ENCODE results near the gene SYMPK. TPM values are rescaled to one million over a fixed set of nuclear protein-coding genes. Genes with fewer than 3 reads are reported as not detected.

The SYMPK gene
- total RNA-seq, 2 experiments from 2014 or later: 63.3 to 65.0 TPM

DNA sequence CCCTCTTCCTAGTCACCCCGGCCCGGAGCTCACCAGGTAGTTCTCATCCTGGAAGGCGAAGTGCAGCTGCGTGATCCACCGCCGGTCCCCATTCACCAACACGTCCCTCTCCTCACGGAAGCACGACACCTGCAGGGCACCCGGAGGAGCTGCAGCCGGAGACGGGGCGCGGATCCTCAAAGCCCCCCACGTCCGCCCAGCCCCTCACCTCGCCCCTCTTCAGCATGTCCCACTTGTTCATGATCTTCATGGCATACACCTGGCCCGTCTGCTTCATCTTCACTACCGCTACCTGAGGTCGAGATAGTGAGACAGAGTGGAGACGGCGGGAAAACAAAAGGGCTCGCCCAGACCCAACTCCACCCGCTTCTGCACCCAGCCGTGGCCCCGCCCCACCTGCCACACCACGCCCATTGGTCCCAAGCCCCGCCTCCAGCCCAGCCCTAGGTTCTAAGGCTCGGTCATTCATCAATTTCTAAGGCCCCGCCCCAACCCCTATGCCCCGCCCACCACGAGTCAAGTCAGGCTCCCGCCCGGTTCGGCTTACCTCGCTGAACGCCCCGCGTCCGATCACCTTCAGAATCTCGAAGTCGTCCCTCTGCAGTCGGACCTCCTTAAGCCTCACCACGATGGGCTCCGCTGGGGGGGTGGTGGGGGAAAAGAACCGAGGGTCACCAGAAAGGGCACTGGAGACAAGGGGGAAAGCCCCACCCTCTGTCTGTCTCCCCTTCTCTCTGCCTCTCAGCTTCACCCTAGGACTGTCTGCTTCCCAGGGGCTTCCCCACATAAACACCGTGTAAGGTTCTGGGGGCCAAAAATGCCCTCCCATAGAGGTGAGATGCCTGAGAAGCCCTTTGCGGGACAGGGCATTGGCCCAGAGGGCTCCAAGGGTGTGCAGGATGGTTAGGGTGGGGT lies 83.5 kb downstream of the SYMPK start:
- TF ChIP-seq, protein P1, sequence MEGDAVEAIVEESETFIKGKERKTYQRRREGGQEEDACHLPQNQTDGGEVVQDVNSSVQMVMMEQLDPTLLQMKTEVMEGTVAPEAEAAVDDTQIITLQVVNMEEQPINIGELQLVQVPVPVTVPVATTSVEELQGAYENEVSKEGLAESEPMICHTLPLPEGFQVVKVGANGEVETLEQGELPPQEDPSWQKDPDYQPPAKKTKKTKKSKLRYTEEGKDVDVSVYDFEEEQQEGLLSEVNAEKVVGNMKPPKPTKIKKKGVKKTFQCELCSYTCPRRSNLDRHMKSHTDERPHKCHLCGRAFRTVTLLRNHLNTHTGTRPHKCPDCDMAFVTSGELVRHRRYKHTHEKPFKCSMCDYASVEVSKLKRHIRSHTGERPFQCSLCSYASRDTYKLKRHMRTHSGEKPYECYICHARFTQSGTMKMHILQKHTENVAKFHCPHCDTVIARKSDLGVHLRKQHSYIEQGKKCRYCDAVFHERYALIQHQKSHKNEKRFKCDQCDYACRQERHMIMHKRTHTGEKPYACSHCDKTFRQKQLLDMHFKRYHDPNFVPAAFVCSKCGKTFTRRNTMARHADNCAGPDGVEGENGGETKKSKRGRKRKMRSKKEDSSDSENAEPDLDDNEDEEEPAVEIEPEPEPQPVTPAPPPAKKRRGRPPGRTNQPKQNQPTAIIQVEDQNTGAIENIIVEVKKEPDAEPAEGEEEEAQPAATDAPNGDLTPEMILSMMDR (IDR thresholded peaks at IDR 0.05): peak; percentile 78
- intact Hi-C loops (cut with DNase I, micrococcal nuclease): loop anchor here in 1 of 2 experiments (1.0 to 10.0 kb wide), 2 partner anchors 9 to 235 kb away; no protein-coding TSS in a partner anchor
- no peak overlapping the region for H3K27ac Mint-ChIP-seq
- Histone ChIP-seq H3K4me3 (ENCODE audit: low read length) (peak overlapping the region; percentile 38), H3K36me3 (ENCODE audit: insufficient read depth, low read length) (peaks cover 13% of the 10 kb centered on the region), H3K4me1 (ENCODE audit: insufficient read depth, low read length) (peaks cover 24% of the 10 kb centered on the region), H3K27me3 (ENCODE audit: control insufficient read depth in 1 of 2, insufficient read depth in 2 of 2, low read length in 2 of 2) (peaks cover 22 to 39% of the 10 kb centered on the region in 2 experiments), H3K9me3 (ENCODE audit: control insufficient read depth in 1 of 2, insufficient read depth in 1 of 2, low read length in 2 of 2) (peaks cover 0 to 14% of the 10 kb centered on the region in 2 experiments), H3K27ac (ENCODE audit: low read depth in 1 of 2, low read length in 2 of 2) (no peak overlapping the region)
- peak; percentile 61 to 88 (median 76) for DNase-seq
- H3K4me3 Mint-ChIP-seq: peak overlapping the region; percentile 77
- H3K9me3 Mint-ChIP-seq: no peaks in the 10 kb centered on the region
- H3K27me3 Mint-ChIP-seq: peaks cover 34% of the 10 kb centered on the region
- ChIA-PET POLR2A (interaction anchor here (0.6 to 1.2 kb wide), 6 partner anchors 10 to 123 kb away, joined by 3 to 15 read pairs (median 3); partner anchors contain the start of genes MYPOP and SIX5), CTCF (interaction anchor here (0.8 to 2.9 kb wide), 9 partner anchors 10 to 137 kb away, joined by 3 to 59 read pairs (median 7); partner anchors contain the start of genes DMWD, FBXO46, QPCTL and SIX5)
- peaks cover 24% of the 10 kb centered on the region for H3K36me3 Mint-ChIP-seq (ENCODE audit: low read depth)
- H3K4me1 Mint-ChIP-seq (ENCODE audit: low read depth): peaks cover 23% of the 10 kb centered on the region
- ATAC-seq (ENCODE audit: poor library complexity): peak; percentile 89

DNA sequence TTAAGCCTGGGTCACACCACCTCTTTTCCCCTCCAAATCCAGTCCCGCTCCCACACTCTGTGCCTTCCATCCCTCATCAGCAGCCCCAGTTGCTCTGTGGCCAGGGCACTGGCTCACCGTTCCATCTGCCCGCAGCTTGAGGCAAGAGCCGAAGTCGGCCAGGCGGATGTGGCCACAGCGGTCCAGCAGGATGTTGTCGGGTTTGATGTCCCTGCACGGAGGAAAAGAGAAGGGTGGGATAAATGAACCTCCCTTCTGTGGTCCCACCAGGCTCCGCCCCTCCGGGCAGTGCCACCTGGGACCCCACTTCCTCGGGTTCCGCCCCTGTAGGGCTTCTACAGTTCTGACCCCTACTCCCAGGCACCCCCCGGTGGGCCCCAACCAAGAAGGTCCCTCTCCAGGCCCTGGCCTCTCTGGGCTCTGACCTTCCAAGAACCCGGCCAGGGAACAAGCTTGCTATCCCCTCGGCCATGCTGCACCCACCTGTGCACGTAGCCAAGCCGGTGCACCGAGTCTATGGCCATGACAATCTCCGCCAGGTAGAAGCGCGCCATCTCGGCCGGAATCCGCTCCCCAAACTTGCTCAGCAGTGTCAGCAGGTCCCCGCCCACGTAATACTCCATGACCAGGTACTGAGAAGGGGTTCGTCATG lies 84.8 kb downstream of the SYMPK start:
- TF ChIP-seq, protein P1 (IDR thresholded peaks at IDR 0.05): no peak
- DNase-seq: no peak
- Mint-ChIP-seq H3K27ac (no peak overlapping the region), H3K36me3 (ENCODE audit: low read depth) (peaks cover 16% of the 10 kb centered on the region), H3K27me3 (peaks cover 23% of the 10 kb centered on the region), H3K9me3 (no peaks in the 10 kb centered on the region), H3K4me3 (no peak overlapping the region), H3K4me1 (ENCODE audit: low read depth) (peaks cover 23% of the 10 kb centered on the region)
- Histone ChIP-seq H3K36me3 (ENCODE audit: insufficient read depth, low read length) (peaks cover 13% of the 10 kb centered on the region), H3K4me3 (ENCODE audit: low read length) (no peak overlapping the region), H3K4me1 (ENCODE audit: insufficient read depth, low read length) (peaks cover 24% of the 10 kb centered on the region), H3K27me3 (ENCODE audit: control insufficient read depth in 1 of 2, insufficient read depth in 2 of 2, low read length in 2 of 2) (peaks cover 22 to 34% of the 10 kb centered on the region in 2 experiments), H3K9me3 (ENCODE audit: control insufficient read depth in 1 of 2, insufficient read depth in 1 of 2, low read length in 2 of 2) (peaks cover 0 to 14% of the 10 kb centered on the region in 2 experiments), H3K27ac (ENCODE audit: low read depth in 1 of 2, low read length in 2 of 2) (no peak overlapping the region)
- intact Hi-C loops (cut with DNase I, micrococcal nuclease): loop anchor here in 1 of 2 experiments (10.0 kb wide), 1 partner anchor 237 kb away; no protein-coding TSS in a partner anchor
- ATAC-seq (ENCODE audit: poor library complexity): no peak
- ChIA-PET CTCF (no interaction called here), POLR2A (no interaction called here)

DNA sequence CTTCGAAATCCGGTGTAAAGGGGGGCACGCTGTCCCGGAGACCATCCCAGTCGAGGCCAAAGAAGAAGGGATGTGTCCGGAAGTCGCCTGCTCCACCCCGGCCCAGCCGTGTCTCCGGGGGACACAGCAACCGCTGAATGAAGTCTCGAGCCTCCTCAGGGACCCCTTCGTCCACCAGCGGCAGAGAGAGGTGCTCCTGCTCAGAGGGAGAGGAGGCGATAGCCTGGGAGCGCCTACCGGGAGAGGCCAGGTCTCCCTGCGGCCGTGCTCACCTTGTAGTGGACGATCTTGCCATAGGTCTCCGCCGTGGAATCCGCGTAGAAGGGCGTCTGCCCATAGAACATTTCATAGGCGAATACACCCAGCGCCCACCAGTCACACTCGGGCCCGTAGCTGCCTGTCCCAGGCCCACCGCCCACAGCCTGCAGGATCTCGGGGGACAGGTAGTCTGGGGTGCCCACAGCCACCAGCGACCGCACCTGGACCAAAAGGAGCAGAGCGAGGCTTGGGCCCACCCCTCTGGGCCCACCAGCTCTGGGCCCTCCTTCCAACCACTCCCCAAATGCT lies 85.5 kb downstream of the SYMPK start:
- peaks cover 16% of the 10 kb centered on the region for H3K36me3 Mint-ChIP-seq (ENCODE audit: low read depth)
- Histone ChIP-seq H3K27me3 (ENCODE audit: control insufficient read depth in 1 of 2, insufficient read depth in 2 of 2, low read length in 2 of 2) (peaks cover 22 to 32% of the 10 kb centered on the region in 2 experiments), H3K27ac (ENCODE audit: low read depth in 1 of 2, low read length in 2 of 2) (no peak overlapping the region), H3K4me1 (ENCODE audit: insufficient read depth, low read length) (peaks cover 24% of the 10 kb centered on the region), H3K4me3 (ENCODE audit: low read length) (no peak overlapping the region), H3K9me3 (ENCODE audit: control insufficient read depth in 1 of 2, insufficient read depth in 1 of 2, low read length in 2 of 2) (peaks cover 0 to 14% of the 10 kb centered on the region in 2 experiments), H3K36me3 (ENCODE audit: insufficient read depth, low read length) (peaks cover 13% of the 10 kb centered on the region)
- ATAC-seq (ENCODE audit: poor library complexity) (no peak), DNase-seq (no peak)
- intact Hi-C loops (cut with DNase I, micrococcal nuclease): loop anchor here in 1 of 2 experiments (10.0 kb wide), 1 partner anchor 237 kb away; no protein-coding TSS in a partner anchor
- TF ChIP-seq, protein P1 (IDR thresholded peaks at IDR 0.05): no peak
- H3K27me3 Mint-ChIP-seq: peaks cover 21% of the 10 kb centered on the region
- no peak overlapping the region for H3K4me3 Mint-ChIP-seq
- ChIA-PET POLR2A (no interaction called here), CTCF (no interaction called here)
- H3K9me3 Mint-ChIP-seq: no peaks in the 10 kb centered on the region
- peaks cover 23% of the 10 kb centered on the region for H3K4me1 Mint-ChIP-seq (ENCODE audit: low read depth)
- H3K27ac Mint-ChIP-seq: no peak overlapping the region
